Measurements from ENCODE around the gene CHAD.

Gene CHAD

DNA sequence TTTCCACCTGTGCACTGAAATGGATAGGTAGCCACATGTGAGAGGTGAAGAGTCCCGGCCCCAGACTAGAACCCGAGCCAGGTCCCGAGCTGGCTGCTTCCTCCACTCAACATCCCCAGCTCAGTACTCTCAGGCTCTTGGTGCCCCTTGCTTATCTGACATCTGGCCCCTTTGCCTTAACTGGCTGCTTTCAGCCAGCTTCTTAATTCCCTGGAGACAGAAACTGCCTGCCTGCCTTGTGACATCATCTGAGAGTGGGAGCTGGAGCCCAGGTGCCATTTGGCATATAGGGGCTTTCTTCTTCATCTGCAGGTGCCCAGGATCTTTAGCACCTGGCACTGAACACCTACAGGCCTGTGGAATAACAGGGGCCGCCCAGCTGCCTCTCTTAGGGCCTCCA lies 8.9 kb downstream of the CHAD start:
- Histone ChIP-seq H3K4me3 (ENCODE audit: low read depth in 1 of 2, low read length in 2 of 2) (no peak overlapping the region), H3K9ac (ENCODE audit: low read depth in 1 of 2, low read length in 2 of 2) (no peak overlapping the region), H3K4me1 (ENCODE audit: control insufficient read depth in 1 of 2, insufficient read depth in 2 of 2, low read length in 2 of 2) (peaks cover 10 to 11% of the 10 kb centered on the region in 2 donors), H3K36me3 (ENCODE audit: control insufficient read depth in 1 of 2, insufficient read depth in 2 of 2, low read length in 2 of 2) (peaks cover 0 to 15% of the 10 kb centered on the region in 2 donors), H3K27me3 (ENCODE audit: control insufficient read depth in 1 of 2, insufficient read depth in 2 of 2, low read length in 2 of 2) (no peaks in the 10 kb centered on the region), H3K27ac (ENCODE audit: low read depth, low read length) (no peak overlapping the region), H3K9me3 (ENCODE audit: control insufficient read depth in 1 of 2, low read length in 2 of 2) (no peaks in the 10 kb centered on the region)

DNA sequence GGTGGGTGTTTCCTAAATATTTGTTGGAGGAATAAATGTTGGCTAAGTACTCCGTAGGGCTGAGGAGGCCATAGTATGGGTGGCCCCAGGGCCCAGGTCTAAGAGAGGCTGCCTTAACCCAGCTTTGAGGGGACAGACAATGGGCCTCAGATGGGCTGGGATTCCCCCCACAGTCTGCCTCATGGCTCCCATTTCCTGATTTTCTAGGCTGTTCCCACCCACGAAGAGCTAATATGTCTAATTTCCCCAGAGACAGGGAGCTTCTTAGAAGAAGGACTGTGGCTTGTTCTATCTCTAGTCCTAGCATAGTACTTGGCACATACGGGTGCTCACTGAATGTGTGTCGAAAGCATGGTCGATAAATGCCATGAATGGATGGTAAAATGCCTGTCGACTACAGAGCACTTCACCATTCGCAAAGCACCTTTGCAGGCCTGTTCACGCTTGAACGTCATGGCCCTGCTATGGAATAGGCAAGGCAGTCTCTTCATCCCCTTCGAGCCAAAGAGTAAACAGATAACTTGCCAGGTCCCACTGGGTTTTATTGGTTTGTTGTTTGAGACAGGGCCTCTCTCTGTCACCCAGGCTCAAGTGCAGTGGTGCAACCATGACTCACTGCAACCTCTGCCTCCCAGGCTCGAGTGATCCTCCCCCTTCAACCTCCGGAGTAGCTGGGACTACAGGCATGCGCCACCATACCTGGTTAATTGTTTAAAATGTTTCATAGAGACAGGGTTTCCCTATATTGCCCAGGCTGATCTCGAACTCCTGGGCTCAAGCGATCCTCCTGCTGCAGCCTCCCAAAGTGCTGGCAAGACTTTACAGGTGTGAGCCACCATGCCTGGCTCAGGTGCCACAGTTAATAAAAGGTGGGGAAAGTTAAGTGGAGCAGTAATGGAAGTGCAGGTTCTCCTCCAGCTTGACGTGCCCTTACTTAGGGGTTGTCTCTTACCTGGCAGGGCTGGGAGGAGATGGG lies 9.7 kb downstream of the CHAD start:
- H3K27me3 ChIP-seq (ENCODE audit: control insufficient read depth in 1 of 2, insufficient read depth in 2 of 2, low read length in 2 of 2): no peaks in the 10 kb centered on the region

DNA sequence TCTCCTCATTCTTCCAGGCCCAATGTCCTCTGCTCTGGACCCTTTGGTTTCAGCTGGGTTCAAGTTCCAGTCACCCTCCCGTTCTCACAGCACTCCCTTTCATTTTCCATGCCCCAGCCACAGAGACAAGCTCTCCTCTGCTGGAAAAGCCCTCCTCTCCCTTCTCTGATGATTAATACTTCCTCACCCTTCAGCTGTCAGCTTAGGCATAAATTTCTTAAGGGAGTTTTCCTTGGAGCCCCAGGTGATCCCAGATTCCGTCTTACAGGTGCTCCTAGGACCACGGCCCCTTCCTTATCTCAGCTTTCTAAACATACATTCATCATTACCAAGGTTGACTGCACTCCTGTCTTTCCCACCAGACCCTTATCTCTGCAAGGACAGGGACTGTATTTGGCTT lies 10.4 kb downstream of the CHAD start:
- Histone ChIP-seq H3K9ac (ENCODE audit: low read depth in 1 of 2, low read length in 2 of 2) (no peak overlapping the region), H3K9me3 (ENCODE audit: control insufficient read depth in 1 of 2, low read length in 2 of 2) (no peaks in the 10 kb centered on the region), H3K27ac (ENCODE audit: low read depth, low read length) (no peak overlapping the region), H3K27me3 (ENCODE audit: control insufficient read depth in 1 of 2, insufficient read depth in 2 of 2, low read length in 2 of 2) (no peaks in the 10 kb centered on the region), H3K36me3 (ENCODE audit: control insufficient read depth in 1 of 2, insufficient read depth in 2 of 2, low read length in 2 of 2) (peaks cover 0 to 11% of the 10 kb centered on the region in 2 donors), H3K4me1 (ENCODE audit: control insufficient read depth in 1 of 2, insufficient read depth in 2 of 2, low read length in 2 of 2) (peaks cover 11% of the 10 kb centered on the region in 2 donors), H3K4me3 (ENCODE audit: low read depth in 1 of 2, low read length in 2 of 2) (no peak overlapping the region)

More for the DNA sequence above, 9.7 kb downstream of the CHAD start:
- no peaks in the 10 kb centered on the region for H3K9me3 ChIP-seq (ENCODE audit: control insufficient read depth in 1 of 2, low read length in 2 of 2)
- peaks cover 0 to 15% of the 10 kb centered on the region in 2 donors for H3K36me3 ChIP-seq (ENCODE audit: control insufficient read depth in 1 of 2, insufficient read depth in 2 of 2, low read length in 2 of 2)
- H3K9ac ChIP-seq (ENCODE audit: low read depth in 1 of 2, low read length in 2 of 2): no peak overlapping the region
- H3K27ac ChIP-seq (ENCODE audit: low read depth, low read length): no peak overlapping the region
- peaks cover 10 to 11% of the 10 kb centered on the region in 2 donors for H3K4me1 ChIP-seq (ENCODE audit: control insufficient read depth in 1 of 2, insufficient read depth in 2 of 2, low read length in 2 of 2)
- no peak overlapping the region for H3K4me3 ChIP-seq (ENCODE audit: low read depth in 1 of 2, low read length in 2 of 2)

DNA sequence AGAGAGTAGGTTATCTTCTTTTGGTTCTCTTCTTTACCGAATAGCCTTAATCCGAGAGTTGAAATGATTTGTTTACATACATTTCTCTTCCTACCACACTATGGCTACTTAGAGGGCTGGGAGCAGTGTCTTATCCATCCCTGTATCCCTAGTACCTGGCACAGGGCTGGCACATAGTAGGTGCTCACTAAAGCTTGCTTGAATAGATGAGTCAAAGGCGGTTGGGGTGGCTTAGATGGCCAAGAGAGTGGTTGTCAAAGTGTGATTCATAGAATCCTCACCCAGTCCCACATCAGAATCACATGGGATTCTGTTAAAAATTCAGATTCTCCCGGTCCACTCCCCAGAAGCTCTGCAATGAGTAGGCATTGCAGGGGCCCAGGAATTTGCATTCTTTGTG lies 11.1 kb downstream of the CHAD start:
- Histone ChIP-seq H3K9ac (ENCODE audit: low read depth in 1 of 2, low read length in 2 of 2) (no peak overlapping the region), H3K4me1 (ENCODE audit: control insufficient read depth in 1 of 2, insufficient read depth in 2 of 2, low read length in 2 of 2) (peaks cover 15 to 17% of the 10 kb centered on the region in 2 donors), H3K9me3 (ENCODE audit: control insufficient read depth in 1 of 2, low read length in 2 of 2) (no peaks in the 10 kb centered on the region), H3K27ac (ENCODE audit: low read depth, low read length) (no peak overlapping the region), H3K36me3 (ENCODE audit: control insufficient read depth in 1 of 2, insufficient read depth in 2 of 2, low read length in 2 of 2) (peaks cover 0 to 5% of the 10 kb centered on the region in 2 donors), H3K27me3 (ENCODE audit: control insufficient read depth in 1 of 2, insufficient read depth in 2 of 2, low read length in 2 of 2) (no peaks in the 10 kb centered on the region), H3K4me3 (ENCODE audit: low read depth in 1 of 2, low read length in 2 of 2) (no peak overlapping the region)

DNA sequence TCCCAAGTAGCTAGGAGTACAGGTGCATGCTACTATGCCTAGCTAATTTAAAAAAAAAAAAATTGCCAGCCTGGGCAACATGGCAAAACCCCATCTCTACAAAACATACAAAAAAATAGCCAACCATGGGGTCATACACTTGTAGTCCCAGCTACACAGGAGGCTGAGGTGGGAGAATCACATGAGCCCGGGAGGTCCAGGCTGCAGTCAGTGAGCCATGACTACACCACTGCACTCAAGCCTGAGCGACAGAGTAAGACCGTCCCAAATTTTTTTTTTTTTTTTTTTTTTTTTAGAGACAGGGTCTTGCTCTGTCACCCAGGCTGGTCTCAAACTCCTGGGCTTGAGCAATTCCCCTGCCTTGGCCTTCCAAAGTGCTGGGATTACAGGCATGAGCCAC lies 14.8 kb downstream of the CHAD start:
- Histone ChIP-seq H3K27ac (ENCODE audit: low read depth, low read length) (no peak overlapping the region), H3K27me3 (ENCODE audit: control insufficient read depth in 1 of 2, insufficient read depth in 2 of 2, low read length in 2 of 2) (no peaks in the 10 kb centered on the region), H3K4me1 (ENCODE audit: control insufficient read depth in 1 of 2, insufficient read depth in 2 of 2, low read length in 2 of 2) (peaks cover 10 to 22% of the 10 kb centered on the region in 2 donors), H3K9ac (ENCODE audit: low read depth in 1 of 2, low read length in 2 of 2) (no peak overlapping the region), H3K4me3 (ENCODE audit: low read depth in 1 of 2, low read length in 2 of 2) (no peak overlapping the region), H3K36me3 (ENCODE audit: control insufficient read depth in 1 of 2, insufficient read depth in 2 of 2, low read length in 2 of 2) (peaks cover 0 to 2% of the 10 kb centered on the region in 2 donors), H3K9me3 (ENCODE audit: control insufficient read depth in 1 of 2, low read length in 2 of 2) (no peaks in the 10 kb centered on the region)

DNA sequence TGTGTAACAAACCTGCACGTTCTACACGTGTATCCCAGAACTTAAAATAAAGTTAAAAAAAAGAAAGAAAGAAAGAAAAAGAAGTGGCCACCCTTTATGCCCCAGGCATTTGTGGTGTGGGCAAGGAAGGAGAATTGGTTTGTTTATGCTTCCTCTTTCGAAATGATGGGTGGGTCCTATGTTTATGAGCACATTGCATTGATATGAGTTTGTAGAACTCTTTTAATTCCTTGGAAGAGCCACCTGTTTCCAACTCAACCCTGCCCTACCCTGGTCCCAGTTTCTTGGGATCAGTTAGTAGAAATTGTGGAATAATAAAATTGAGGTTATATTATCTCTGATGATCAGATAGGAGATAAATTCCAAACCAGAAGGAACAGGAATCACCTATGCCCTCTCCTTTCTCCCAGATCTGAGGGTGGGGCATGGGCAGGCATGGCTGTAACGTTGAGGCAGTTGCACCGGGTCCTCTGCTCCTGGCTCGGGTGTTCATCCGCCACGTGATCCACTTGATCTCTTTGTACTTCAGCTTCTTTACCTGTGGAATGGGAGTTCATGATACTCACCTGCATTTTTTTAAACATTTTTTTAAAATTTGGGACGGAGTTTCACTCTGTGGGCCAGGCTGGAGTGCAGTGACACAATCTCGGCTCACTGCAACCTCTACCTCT lies 15.9 kb downstream of the CHAD start:
- peaks cover 0 to 2% of the 10 kb centered on the region in 2 donors for H3K36me3 ChIP-seq (ENCODE audit: control insufficient read depth in 1 of 2, insufficient read depth in 2 of 2, low read length in 2 of 2)
- H3K9ac ChIP-seq (ENCODE audit: low read depth in 1 of 2, low read length in 2 of 2): no peak overlapping the region
- peaks cover 8 to 13% of the 10 kb centered on the region in 2 donors for H3K4me1 ChIP-seq (ENCODE audit: control insufficient read depth in 1 of 2, insufficient read depth in 2 of 2, low read length in 2 of 2)
- no peaks in the 10 kb centered on the region for H3K27me3 ChIP-seq (ENCODE audit: control insufficient read depth in 1 of 2, insufficient read depth in 2 of 2, low read length in 2 of 2)
- no peak overlapping the region for H3K4me3 ChIP-seq (ENCODE audit: low read depth in 1 of 2, low read length in 2 of 2)
- no peaks in the 10 kb centered on the region for H3K9me3 ChIP-seq (ENCODE audit: control insufficient read depth in 1 of 2, low read length in 2 of 2)
- no peak overlapping the region for H3K27ac ChIP-seq (ENCODE audit: low read depth, low read length)

DNA sequence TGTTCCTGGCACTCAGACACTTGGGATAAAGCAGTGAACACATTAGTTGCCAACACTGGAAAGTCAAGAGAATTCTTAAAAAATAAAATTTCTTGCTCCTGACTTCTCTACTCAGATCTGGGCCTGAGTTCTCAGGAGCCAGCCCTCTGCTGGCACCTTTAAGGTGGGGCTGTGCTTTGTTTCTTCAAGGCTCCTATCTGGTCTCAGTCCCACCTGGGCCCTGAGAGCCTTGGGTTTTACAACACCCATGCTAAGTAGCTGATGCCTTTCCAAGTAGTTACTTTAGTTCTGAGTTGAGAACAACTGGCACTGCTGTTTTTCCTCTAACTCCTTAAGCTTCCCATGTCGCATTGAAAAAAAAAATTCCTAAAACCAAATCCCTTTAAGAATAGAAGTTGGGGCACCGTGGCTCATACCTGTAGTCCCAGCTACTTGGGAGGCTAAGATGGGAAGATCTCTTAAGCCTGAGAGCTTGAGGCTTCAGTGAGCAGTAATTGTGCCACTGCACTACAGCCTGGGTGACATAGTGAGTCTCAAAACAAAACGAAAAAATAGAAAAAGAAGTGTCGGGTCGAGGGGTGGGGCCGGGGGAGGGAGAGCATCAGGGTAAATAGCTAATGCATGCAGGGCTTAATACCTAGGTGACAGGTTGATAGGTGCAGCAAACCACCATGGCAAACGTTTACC lies 16.6 kb downstream of the CHAD start:
- Histone ChIP-seq H3K36me3 (ENCODE audit: control insufficient read depth in 1 of 2, insufficient read depth in 2 of 2, low read length in 2 of 2) (peaks cover 0 to 2% of the 10 kb centered on the region in 2 donors), H3K4me3 (ENCODE audit: low read depth in 1 of 2, low read length in 2 of 2) (no peak overlapping the region), H3K4me1 (ENCODE audit: control insufficient read depth in 1 of 2, insufficient read depth in 2 of 2, low read length in 2 of 2) (peaks cover 8 to 16% of the 10 kb centered on the region in 2 donors), H3K27me3 (ENCODE audit: control insufficient read depth in 1 of 2, insufficient read depth in 2 of 2, low read length in 2 of 2) (no peaks in the 10 kb centered on the region), H3K27ac (ENCODE audit: low read depth, low read length) (no peak overlapping the region), H3K9me3 (ENCODE audit: control insufficient read depth in 1 of 2, low read length in 2 of 2) (no peaks in the 10 kb centered on the region), H3K9ac (ENCODE audit: low read depth in 1 of 2, low read length in 2 of 2) (no peak overlapping the region)

GRCh38 chr17:50448643-50449042 lies 20.0 kb downstream of the CHAD start:
- peaks cover 12 to 19% of the 10 kb centered on the region in 2 donors for H3K4me1 ChIP-seq (ENCODE audit: control insufficient read depth in 1 of 2, insufficient read depth in 2 of 2, low read length in 2 of 2)
- H3K9ac ChIP-seq (ENCODE audit: low read depth in 1 of 2, low read length in 2 of 2): no peak overlapping the region
- H3K9me3 ChIP-seq (ENCODE audit: control insufficient read depth in 1 of 2, low read length in 2 of 2): no peaks in the 10 kb centered on the region
- H3K4me3 ChIP-seq (ENCODE audit: low read depth in 1 of 2, low read length in 2 of 2): no peak overlapping the region
- no peaks in the 10 kb centered on the region for H3K27me3 ChIP-seq (ENCODE audit: control insufficient read depth in 1 of 2, insufficient read depth in 2 of 2, low read length in 2 of 2)
- H3K27ac ChIP-seq (ENCODE audit: low read depth, low read length): no peak overlapping the region
- H3K36me3 ChIP-seq (ENCODE audit: control insufficient read depth in 1 of 2, insufficient read depth in 2 of 2, low read length in 2 of 2): no peaks in the 10 kb centered on the region

- Histone ChIP-seq H3K9me3 (ENCODE audit: control insufficient read depth in 1 of 2, low read length in 2 of 2) (no peaks in the 10 kb centered on the region), H3K36me3 (ENCODE audit: control insufficient read depth in 1 of 2, insufficient read depth in 2 of 2, low read length in 2 of 2) (no peaks in the 10 kb centered on the region), H3K4me3 (ENCODE audit: low read depth in 1 of 2, low read length in 2 of 2) (no peak overlapping the region), H3K4me1 (ENCODE audit: control insufficient read depth in 1 of 2, insufficient read depth in 2 of 2, low read length in 2 of 2) (peaks cover 17 to 22% of the 10 kb centered on the region in 2 donors), H3K9ac (ENCODE audit: low read depth in 1 of 2, low read length in 2 of 2) (no peak overlapping the region), H3K27me3 (ENCODE audit: control insufficient read depth in 1 of 2, insufficient read depth in 2 of 2, low read length in 2 of 2) (no peaks in the 10 kb centered on the region), H3K27ac (ENCODE audit: low read depth, low read length) (no peak overlapping the region)
These were observed 20.6 kb downstream of the CHAD start for GRCh38 chr17:50447870-50448595.

Measured in duodenal mucosa (tissue), 2 donors.